HG03175 (cell line): ENCODE measurements around the gene GTF2H2C.
"Not testable (repeated sequence)": the region's sequence is repeated elsewhere in the genome, so short reads cannot be mapped to it uniquely, and the experiment has no call there.

Experiments
- ATAC-seq: cut with Tn5 transposase; IDR thresholded peaks from one replicate; pipeline ENCODE4 v1.9.1; 2021; ENCODE audit warnings: mild to moderate bottlenecking, moderate library complexity; ENCODE audit not compliant: unreplicated experiment

GTF2H2C gene

DNA sequence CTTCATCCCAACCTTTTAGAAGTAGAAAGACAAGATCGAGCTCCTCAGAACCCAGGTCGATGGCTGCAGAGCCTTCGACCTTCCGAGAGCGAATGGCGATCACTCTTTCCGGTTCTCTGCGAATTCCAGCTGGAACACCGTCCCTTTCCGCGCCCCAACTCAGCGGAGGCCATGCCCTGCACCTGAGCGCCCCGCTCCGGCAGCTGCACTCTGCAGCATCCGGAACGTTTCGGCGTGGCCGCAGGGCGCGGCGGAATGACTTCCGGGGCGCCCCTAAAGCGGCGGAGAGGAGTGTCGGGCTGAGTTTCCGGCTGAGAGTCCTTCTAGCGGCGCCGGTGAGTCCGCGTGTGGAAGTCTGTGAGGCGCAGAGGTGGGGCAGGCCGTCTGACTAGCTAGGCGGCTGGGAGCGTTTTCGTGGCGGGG lies at the start of gene GTF2H2C:
GTF2H2C (plus strand) TSS at position 284 of the 423 bp plus-strand sequence. CDS start 4,942 bp downstream, outside the sequence.
- peak; percentile 98 for ATAC-seq

DNA sequence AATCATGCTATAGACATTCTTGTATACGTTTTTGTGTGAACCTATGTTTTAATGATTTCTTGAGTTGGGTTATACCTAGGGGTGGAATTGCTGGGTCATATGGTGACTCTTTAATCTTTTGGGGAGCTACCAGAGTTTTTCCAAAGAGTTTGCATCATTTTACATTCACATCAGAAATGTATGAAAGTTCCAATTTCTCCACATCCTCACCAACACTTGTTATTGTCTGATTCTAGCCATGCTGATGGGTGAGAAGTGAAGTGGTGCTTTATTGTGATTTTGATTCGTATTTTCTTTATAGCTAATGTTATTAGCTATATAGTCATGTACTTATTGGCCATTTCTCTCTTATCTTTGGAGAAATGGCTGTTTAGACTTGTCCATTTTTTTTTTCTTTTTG lies 49.3 kb upstream of the GTF2H2C start:
- no peak for ATAC-seq

GRCh38 chr5:69512740-69513260 lies 47.2 kb upstream of the GTF2H2C start:
- ATAC-seq, result no peak

DNA sequence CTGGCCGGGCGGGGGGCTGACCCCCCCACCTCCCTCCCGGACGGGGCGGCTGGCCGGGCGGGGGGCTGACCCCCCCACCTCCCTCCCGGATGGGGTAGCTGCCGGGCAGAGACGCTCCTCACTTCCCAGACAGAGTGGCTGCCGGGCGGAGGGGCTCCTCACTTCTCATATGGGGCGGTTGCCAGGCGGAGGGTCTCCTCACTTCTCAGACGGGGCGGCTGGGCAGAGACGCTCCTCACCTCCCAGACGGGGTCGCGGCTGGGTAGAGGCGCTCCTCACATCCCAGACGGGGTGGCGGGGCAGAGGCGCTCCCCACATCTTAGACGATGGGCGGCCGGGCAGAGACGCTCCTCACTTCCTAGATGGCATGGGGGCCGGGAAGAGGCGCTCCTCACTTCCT lies 44.4 kb upstream of the GTF2H2C start:
- ATAC-seq, result not testable (repeated sequence)

GRCh38 chr5:69516769-69517168 lies 43.2 kb upstream of the GTF2H2C start:
- no peak for ATAC-seq

DNA sequence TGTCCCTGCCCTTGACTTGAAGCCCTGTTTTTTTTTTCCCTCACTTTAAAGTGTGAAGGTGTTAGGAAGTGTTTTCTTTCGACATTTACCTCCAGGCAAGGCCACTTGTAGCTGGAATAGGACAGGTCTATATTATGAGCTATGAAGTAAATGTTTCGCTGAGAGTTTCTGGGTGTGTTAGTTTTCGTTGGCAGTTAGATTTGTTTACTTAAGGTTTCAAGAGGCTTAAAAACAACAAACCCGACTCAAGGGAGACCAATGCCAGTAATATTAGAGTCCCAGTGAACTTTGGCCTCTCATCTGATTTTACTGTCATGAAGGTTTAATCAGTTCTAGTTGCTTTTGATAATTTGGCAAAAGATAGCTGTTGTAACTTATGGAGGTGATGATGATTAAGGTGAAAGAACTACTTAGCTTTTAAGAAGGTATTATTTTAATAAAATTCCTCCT lies 42.2 kb upstream of the GTF2H2C start:
- no peak for ATAC-seq

DNA sequence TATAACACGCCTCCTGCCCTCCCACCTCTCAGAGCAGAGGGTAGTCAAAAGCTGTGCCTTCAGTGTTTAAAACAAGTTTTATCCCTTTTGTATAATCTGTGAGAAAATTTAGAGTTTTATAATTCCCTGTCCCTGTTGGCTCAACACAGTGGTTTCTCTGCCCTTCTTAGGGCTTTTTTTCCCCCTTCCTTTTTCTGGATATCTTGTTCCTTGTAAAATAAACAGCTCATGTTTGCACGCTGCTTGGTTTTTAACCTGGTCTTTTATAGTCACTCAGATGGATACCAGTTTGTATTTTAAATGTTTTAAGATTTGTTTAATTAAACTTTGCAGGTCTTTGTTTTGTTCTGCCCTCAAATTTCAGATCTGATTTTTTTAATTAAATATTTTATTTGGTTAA lies 40.7 kb upstream of the GTF2H2C start:
- ATAC-seq, result no peak

DNA sequence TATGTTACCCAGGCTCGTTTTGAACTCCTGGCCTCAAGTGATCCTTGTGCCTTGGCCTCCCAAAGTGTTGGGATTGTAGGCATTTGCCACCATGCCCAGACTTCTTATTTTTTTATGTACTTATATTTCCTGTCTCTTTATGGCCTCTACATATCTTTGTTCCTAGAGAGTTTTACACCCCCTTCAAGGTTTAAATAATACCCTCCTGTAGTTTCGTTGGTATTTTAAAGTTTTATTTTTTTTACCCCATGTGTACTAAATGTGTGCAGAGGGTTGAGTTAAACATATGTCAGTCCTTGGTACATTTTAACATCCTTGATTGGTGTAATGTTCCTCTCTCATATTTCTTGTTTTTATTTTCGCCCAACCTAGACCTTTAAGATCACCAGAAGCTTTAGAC lies 38.0 kb upstream of the GTF2H2C start:
- no peak for ATAC-seq

- ATAC-seq, result no peak
These were observed 34.5 kb upstream of the GTF2H2C start for GRCh38 chr5:69525490-69525889.

DNA sequence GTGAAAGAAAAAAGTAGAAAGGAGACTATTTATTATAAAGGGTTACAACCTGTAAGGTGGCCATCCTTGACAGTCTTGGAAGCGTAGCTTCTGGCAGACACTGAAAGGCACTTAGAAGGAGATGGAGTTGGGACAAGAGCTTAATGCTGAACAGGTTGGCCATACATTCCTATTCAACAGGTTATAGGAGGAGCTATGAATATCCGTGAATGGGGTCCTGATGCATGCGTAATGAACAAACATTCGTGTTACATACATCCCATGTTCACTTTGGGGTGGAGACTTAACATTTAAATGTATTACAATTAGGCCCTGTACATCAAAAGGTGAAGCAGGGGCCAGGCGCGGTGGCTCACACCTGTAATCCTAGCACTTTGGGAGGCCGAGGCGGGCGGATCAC lies 33.3 kb upstream of the GTF2H2C start:
- ATAC-seq, result no peak

- no peak for ATAC-seq
These were observed 32.7 kb upstream of the GTF2H2C start for GRCh38 chr5:69527128-69527770.

DNA sequence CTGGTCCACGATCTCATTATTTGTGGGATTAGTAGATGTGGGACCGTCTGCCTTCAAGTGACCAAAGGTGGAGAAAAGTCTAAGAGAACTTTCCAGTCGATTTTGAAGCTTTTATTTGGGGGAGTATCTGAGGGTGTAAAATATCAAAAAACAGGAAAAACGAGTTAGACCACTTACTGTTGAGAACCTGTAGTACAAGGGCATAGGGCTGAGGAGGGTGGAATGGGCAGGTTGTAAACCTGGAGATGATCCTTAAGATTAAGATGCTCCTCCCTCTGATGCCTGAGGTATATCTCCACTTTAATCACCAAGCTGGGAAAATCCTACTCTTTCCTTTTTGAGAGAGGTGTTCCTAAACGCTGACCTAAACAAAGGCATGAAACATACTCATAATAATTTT lies 32.0 kb upstream of the GTF2H2C start:
- ATAC-seq, result no peak

DNA sequence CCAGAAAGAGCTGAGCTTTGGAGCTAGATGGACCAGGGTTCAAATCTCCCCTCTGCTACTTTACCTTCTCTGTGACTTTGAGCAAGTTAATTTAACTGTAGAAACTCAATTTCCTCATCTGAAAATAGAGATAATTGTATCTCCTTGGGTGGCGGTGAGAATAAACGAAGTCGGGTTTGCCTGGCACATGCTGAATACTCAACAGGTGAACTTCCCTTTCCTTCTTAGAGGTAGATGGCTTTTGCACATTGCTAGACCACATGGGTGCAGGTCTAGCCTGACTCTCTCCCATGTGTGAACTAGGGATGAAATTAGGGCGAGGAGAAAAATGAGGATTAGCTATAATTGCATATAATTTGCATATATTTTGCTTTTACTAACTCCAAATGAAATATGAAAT lies 31.4 kb upstream of the GTF2H2C start:
- no peak for ATAC-seq

GRCh38 chr5:69530561-69531405 lies 29.2 kb upstream of the GTF2H2C start:
- ATAC-seq, result no peak

GRCh38 chr5:69531406-69531801 lies 28.6 kb upstream of the GTF2H2C start:
- ATAC-seq, result no peak

DNA sequence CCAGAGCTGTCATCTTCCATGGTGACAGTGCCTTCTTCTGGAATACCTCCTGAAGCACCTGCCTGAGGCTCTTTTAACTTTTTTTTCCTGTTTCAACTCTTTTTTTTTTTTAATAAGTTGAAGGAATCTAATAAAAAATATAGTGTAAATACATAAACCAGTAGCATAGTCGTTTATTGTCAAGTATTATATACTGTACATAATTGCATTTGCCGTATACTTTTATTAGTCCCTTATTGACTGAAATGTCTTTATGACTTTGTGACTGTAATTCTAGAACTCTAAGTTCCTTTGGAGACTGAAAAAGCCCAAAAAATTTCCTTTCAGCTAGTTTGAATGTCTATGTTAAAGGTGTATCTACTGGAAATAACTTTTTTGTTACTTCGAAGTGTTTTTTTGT lies 22.1 kb upstream of the GTF2H2C start:
- not testable (repeated sequence) for ATAC-seq

DNA sequence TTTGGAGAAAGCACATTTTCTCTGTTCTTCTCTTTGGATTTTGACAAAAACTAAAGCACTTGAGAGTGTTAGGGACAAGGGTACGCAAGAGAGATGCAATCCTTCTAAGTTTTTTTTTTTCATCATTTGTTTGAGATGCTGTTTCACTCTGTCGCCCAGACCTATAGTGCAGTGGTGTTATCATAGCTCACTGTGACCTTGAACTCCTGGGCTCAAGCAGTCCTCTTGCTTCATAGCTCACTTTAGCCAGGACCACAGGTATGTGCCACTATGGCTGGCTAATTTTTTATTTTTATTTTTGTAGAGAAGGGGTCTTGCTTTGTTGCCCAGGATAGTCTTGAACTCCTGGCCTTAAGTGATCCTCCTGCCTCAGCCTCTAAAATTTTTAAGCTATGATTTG lies 21.3 kb upstream of the GTF2H2C start:
- not testable (repeated sequence) for ATAC-seq

DNA sequence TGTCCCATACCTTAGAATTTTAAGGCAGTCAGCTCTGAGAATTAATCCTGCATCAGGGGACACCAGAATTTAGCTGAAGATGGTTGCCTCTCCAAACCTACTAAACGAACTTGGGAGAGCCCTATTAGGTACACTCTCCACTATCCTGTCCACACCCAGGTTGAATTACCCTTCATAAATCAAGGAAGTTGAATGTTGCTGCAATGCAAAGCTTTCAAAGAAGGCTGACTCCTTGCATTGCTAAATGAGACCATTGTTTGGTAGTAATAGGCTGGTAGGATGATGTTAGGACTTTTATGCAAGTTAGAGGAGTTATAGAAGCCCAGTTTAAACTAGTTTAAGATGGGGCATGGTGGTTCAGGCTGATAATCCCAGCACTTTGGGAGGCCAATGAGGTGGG lies 18.6 kb upstream of the GTF2H2C start:
- not testable (repeated sequence) for ATAC-seq

DNA sequence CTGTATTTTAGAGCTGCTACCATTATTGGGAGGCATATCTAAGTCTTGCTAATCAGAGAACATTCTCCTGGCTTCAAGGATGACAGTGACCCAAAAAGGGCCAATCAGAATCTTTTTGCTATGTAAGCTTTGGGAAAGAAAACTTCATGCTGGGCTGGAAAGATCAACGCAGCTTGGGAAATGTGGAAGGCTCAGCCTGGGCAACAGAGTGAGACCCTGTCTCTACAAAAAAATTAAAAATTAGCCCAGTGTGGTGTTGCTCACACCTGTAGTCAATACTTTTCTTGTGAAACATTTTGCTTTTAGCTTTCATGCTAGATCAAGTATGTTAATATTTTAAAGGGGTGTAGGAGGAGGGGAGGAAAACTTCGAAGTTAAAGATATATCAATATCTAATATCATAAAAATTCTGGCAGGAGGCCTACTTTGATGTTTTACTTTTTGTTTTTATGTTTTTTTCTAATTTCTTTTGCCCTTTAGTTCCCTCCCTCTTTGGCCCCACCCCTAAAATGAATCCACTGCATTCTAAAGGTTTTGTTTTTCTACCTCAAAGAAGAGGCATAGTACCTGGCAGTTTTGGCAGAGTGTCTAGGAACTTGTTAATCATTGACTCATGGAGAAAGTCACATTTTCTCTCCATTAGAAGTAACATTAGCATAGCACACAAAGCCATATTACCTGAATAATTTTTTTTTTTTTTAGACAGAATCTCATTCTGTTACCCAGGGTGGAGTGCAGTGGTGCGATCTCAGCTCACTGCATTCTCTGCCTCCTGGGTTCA lies 17.0 kb upstream of the GTF2H2C start:
- ATAC-seq, result not testable (repeated sequence)

DNA sequence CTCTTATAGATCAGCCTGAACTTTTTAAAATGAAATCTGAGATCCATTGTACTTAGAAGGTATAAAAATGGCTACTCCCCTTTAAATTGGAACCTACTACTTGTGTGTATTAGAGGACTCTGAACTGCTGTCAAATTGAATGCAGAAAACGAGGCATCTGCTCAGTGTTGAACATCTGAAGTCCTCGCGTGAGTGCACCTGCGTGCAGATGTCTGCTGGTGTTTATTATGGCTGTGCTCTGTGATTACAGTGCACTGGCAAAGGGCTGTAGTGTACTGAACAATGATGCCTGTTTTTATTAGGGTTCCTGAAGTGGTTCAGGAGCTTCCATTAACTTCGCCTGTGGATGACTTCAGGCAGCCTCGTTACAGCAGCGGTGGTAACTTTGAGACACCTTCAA lies 15.4 kb upstream of the GTF2H2C start:
- ATAC-seq, result not testable (repeated sequence)
